Mucosa of descending colon (tissue), 3 donors: ENCODE data around the gene CPA5. TPM values are rescaled to one million over a fixed set of nuclear protein-coding genes. Genes with fewer than 3 reads are reported as not detected.

Experiments
- ATAC-seq: fragments of 200-7000 bp; cut with Tn5 transposase; one replicate; pipeline ENCODE4 v1.9.1; 2020; ENCODE audit warnings: mild to moderate bottlenecking, moderate library complexity
- DNase-seq, 3 donors: peaks; one replicate each; pipeline ENCODE4 v3.0.0-alpha.2; 2020
- H3K36me3 ChIP-seq: fragments of 200-600 bp; one replicate; pipeline ENCODE4 v1.8.0; 2021; ENCODE audit warnings: low read depth, mild to moderate bottlenecking
- H3K4me1 ChIP-seq: fragments of 200-600 bp; one replicate; pipeline ENCODE4 v1.8.0; 2021; ENCODE audit warnings: low read depth, mild to moderate bottlenecking
- H3K4me3 ChIP-seq: fragments of 200-600 bp; one replicate; pipeline ENCODE4 v1.8.0; 2021; ENCODE audit warnings: mild to moderate bottlenecking
- H3K9me3 ChIP-seq: fragments of 200-600 bp; one replicate; pipeline ENCODE4 v1.8.0; 2021; ENCODE audit warnings: mild to moderate bottlenecking
- intact Hi-C, 2 donors: fragments of 100-400 bp; cut with DNase I in 1 of 2; cut with micrococcal nuclease in 1 of 2; formaldehyde crosslinking; loops; one replicate each; pipeline versions ENCODE4 v1.11.0 to v1.11.1; 2022; cut with DNase I, micrococcal nuclease
- total RNA-seq, 3 donors: library from RNA; stranded (reverse); fragmentation: NEBNext Ultra II Directional in 2 of 3; extraction: Animal tissue kit (Norgen Biotek cat#: 25700) in 2 of 3; gene quantifications; one replicate each; pipeline versions ENCODE4 v1.2.1 to v1.2.4, GENCODE V29; 2021 to 2023
- TF ChIP-seq, protein P1 (sequence below): fragments of 200-600 bp; IDR thresholded peaks from one replicate; pipeline ENCODE4 v1.8.0; 2022; ENCODE audit warnings: antibody characterized with exemption, mild to moderate bottlenecking
- donor health status: DM: no; HTN: no; CAD: no; lungs with moderate emphysema.
- donor health status: DM: no; HTN: no; CAD: no.
- donor health status: DM: no; HTN: yes; CAD: no.

Gene CPA5
- total RNA-seq, 3 donors from 2014 or later, result not detected

DNA sequence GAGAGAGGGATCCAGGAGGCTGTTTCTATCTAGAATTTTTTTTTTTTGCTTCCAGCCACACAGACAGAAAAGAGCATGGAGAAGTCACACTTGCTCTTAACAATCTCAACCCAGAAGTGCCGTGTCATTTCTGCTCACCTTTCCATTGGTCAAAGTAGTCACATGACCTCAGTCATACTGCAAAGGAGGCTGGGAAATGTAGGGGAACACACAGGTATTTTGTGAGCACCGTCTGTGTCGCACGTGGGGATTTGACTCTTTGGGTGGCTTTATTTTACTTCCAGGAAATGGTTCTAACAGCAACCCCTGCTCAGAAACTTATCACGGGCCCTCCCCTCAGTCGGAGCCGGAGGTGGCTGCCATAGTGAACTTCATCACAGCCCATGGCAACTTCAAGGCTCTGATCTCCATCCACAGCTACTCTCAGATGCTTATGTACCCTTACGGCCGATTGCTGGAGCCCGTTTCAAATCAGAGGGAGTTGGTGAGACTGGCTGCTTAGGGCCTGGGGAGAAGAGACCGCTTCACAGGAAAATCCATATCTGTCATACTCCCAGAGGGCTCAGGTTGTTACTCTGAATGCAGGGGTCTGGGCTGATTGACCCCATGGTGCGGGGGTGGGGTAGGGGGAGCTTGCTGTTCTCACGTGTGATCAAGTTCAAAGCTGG lies 22.6 kb downstream of the CPA5 start:
- Histone ChIP-seq H3K36me3 (no peaks in the 10 kb centered on the region), H3K4me1 (peaks cover 10% of the 10 kb centered on the region), H3K9me3 (no peaks in the 10 kb centered on the region), H3K4me3 (no peak overlapping the region)
- DNase-seq, result no peak
- intact Hi-C loops, result no loop called here
- TF ChIP-seq, protein P1, sequence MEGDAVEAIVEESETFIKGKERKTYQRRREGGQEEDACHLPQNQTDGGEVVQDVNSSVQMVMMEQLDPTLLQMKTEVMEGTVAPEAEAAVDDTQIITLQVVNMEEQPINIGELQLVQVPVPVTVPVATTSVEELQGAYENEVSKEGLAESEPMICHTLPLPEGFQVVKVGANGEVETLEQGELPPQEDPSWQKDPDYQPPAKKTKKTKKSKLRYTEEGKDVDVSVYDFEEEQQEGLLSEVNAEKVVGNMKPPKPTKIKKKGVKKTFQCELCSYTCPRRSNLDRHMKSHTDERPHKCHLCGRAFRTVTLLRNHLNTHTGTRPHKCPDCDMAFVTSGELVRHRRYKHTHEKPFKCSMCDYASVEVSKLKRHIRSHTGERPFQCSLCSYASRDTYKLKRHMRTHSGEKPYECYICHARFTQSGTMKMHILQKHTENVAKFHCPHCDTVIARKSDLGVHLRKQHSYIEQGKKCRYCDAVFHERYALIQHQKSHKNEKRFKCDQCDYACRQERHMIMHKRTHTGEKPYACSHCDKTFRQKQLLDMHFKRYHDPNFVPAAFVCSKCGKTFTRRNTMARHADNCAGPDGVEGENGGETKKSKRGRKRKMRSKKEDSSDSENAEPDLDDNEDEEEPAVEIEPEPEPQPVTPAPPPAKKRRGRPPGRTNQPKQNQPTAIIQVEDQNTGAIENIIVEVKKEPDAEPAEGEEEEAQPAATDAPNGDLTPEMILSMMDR, result no peak
- ATAC-seq, result no peak

DNA sequence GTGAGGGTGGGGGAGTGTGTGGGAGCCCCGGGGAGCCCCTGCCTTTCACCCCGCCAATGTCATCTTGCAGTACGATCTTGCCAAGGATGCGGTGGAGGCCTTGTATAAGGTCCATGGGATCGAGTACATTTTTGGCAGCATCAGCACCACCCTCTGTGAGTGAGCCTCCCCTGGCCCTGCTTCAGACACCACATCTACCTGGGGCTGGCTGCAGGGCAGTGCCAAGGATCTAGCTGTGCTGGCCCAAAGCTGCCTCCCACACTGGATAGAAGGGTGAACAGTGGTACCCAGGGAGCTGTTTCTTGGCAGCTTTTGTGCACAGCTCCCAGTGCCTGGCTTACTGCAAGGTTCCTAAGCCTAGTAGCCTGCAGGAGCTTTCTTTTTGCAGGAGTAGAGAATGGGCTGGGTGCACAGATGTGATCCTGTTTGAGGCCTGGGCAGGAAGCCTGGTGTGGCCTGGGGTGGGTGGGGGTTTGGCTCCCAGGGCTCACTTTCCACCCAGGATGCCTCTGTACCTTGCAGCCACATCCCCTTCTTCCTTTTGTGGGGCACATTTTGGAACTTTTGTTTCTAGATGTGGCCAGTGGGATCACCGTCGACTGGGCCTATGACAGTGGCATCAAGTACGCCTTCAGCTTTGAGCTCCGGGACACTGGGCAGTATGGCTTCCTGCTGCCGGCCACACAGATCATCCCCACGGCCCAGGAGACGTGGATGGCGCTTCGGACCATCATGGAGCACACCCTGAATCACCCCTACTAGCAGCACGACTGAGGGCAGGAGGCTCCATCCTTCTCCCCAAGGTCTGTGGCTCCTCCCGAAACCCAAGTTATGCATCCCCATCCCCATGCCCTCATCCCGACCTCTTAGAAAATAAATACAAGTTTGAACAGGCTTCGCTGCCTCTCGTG lies 23.5 kb downstream of the CPA5 start:
- ATAC-seq, result no peak
- no peak for DNase-seq
- H3K36me3 ChIP-seq, result no peaks in the 10 kb centered on the region
- TF ChIP-seq, protein P1, result no peak
- no peaks in the 10 kb centered on the region for H3K9me3 ChIP-seq
- peaks cover 10% of the 10 kb centered on the region for H3K4me1 ChIP-seq
- no peak overlapping the region for H3K4me3 ChIP-seq
- intact Hi-C loops, result no loop called here

DNA sequence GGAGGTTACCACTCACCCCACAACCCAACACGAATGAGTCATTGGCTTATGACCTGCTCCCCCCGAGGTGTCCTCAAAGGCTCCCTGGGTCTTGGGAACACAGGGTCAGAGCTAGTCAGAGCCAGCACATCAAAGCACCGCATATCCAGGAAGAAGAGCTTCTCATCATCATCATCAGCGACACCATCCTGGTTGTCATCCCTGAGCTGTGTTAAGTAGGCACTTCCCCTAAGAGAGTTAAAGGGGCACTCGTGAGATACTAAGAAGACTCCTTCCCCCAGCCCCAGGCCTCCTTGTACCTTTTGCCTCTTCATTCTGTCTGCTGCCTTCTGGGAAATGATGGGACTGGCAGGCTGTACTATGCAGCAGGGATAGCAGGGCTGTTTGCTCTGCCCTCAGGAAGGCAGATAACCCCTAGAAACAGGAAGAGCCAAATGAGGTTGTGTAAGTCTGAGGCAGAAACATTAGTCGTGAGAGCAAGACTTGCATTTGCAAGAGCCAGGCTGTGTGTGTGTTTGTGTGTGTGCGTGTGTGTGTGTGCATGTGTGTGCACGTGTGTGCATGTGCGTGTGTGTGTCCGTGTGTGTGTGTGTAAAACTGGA lies 24.6 kb downstream of the CPA5 start:
- H3K36me3 ChIP-seq, result no peaks in the 10 kb centered on the region
- peaks cover 10% of the 10 kb centered on the region for H3K4me1 ChIP-seq
- ATAC-seq (peak; percentile 46), DNase-seq (no peak)
- TF ChIP-seq, protein P1, result no peak
- intact Hi-C loops, result no loop called here
- no peak overlapping the region for H3K4me3 ChIP-seq
- no peaks in the 10 kb centered on the region for H3K9me3 ChIP-seq

DNA sequence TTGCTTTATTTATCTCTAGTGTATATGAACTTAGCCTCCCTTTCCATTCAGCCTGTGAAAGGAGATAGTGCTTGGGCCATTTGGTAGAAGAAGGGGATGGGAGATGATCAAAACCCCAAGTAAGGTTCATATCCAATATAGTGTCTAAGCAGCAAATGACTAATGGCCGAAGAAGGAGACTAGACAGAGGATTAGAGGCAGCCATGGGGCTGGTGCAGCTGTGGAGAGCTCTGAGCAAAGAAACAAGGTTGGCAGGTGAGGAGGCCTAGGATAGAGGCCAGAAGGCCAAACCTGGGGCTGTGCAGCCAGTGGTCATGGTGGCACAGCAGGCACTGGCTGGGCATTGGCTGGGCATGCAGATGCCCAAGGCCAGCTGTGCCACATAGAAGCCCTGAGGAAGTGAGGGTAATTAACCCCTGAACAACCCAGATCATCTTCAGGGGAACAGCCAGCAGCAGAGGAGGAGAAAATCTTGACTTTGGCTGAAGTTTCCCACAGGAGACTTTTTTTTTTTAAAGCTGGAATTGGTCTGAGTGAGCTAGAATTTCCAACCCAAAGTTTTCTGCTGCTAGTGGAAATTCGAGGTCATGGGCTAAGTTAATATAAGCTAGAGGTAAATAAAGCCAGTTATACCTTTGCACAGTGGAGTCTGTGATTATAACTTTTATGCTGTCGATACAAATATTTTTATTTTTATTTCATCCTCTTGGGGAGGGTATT lies 25.4 kb downstream of the CPA5 start:
- no peak overlapping the region for H3K4me3 ChIP-seq
- intact Hi-C loops, result no loop called here
- peaks cover 10% of the 10 kb centered on the region for H3K4me1 ChIP-seq
- ATAC-seq (no peak), DNase-seq (no peak)
- TF ChIP-seq, protein P1, result no peak
- no peaks in the 10 kb centered on the region for H3K36me3 ChIP-seq
- H3K9me3 ChIP-seq, result no peaks in the 10 kb centered on the region

DNA sequence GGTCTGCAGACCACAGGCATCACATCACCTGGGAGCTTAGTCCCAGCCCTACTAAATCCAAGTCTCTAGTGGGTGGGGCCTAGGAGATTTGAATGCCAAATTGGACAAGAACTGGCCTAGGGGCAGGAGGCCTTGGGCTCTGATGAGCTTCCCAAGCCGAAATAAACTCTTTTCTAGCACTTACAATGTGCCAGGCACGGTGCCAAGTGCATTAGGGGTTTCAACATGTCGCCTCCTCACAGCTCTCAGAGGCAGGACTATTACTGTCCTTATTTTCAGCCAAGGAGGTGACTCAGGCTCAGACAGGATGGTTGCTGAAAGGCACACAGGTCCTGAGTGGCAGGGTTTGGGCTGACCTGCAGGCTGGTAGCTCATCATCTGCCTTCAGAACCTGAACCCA lies 26.4 kb downstream of the CPA5 start:
- Histone ChIP-seq H3K4me3 (no peak overlapping the region), H3K36me3 (no peaks in the 10 kb centered on the region), H3K4me1 (peaks cover 10% of the 10 kb centered on the region), H3K9me3 (peaks cover under 1% of the 10 kb centered on the region)
- ATAC-seq (no peak), DNase-seq (no peak)
- intact Hi-C loops, result no loop called here
- TF ChIP-seq, protein P1, result no peak
